ENCODE data around the gene CUEDC1. TPM values are rescaled to one million over a fixed set of nuclear protein-coding genes. Genes with fewer than 3 reads are reported as not detected.

Gene CUEDC1
- total and polyA plus RNA-seq, 9 of the 15 experiments (the other 6 are each of a cell fraction or from before 2014, with no cell fraction given): 0.20 to 4.1 (median 1.6) TPM; not detected in 1

DNA sequence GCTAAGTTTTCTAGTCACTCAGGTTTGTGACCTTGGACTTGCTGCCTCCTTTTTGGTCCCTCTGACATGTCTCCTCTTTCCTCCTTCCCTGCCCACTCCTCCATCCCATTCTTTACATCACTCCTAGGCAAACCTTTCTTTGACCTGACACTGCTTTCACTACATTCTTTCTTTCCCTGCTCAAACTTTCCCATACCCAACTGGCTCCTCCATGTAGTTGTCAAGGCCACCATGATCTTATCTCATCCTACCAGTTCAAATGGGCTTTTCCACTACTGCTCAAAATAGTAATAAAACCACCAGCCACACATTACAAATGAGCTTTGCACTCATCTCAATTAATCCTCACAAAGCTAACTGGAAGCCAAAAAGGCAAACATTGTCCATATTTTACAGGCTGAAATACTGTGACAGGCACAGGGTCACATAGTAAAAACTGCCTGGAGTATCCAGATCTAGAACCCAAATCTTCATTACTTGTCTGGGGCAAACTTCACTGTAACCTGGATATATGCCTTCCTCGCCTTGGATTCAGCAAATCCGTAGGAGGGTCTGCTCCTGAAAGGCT, 119.8 kb downstream of the CUEDC1 start (continued):
- TF ChIP-seq, protein P1, sequence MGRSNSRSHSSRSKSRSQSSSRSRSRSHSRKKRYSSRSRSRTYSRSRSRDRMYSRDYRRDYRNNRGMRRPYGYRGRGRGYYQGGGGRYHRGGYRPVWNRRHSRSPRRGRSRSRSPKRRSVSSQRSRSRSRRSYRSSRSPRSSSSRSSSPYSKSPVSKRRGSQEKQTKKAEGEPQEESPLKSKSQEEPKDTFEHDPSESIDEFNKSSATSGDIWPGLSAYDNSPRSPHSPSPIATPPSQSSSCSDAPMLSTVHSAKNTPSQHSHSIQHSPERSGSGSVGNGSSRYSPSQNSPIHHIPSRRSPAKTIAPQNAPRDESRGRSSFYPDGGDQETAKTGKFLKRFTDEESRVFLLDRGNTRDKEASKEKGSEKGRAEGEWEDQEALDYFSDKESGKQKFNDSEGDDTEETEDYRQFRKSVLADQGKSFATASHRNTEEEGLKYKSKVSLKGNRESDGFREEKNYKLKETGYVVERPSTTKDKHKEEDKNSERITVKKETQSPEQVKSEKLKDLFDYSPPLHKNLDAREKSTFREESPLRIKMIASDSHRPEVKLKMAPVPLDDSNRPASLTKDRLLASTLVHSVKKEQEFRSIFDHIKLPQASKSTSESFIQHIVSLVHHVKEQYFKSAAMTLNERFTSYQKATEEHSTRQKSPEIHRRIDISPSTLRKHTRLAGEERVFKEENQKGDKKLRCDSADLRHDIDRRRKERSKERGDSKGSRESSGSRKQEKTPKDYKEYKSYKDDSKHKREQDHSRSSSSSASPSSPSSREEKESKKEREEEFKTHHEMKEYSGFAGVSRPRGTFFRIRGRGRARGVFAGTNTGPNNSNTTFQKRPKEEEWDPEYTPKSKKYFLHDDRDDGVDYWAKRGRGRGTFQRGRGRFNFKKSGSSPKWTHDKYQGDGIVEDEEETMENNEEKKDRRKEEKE (IDR thresholded peaks at IDR 0.05; ENCODE audit: borderline replicate concordance in 1 of 2, control insufficient read depth in 1 of 2, low read depth in 2 of 2, low read length in 1 of 2): 0 out of 4 replicates have a peak, but pooled peaks of 1 of the 2 experiments have one; percentile 33
- no peak for TF ChIP-seq ZEB2 (IDR thresholded peaks at IDR 0.05)
- TF ChIP-seq L3MBTL2 (IDR thresholded peaks at IDR 0.05): no peak
- no peak for TF ChIP-seq ZKSCAN8 (CRISPR knock-in tag; IDR thresholded peaks at IDR 0.05)
- TF ChIP-seq RNF2 (IDR thresholded peaks at IDR 0.05): no peak

DNA sequence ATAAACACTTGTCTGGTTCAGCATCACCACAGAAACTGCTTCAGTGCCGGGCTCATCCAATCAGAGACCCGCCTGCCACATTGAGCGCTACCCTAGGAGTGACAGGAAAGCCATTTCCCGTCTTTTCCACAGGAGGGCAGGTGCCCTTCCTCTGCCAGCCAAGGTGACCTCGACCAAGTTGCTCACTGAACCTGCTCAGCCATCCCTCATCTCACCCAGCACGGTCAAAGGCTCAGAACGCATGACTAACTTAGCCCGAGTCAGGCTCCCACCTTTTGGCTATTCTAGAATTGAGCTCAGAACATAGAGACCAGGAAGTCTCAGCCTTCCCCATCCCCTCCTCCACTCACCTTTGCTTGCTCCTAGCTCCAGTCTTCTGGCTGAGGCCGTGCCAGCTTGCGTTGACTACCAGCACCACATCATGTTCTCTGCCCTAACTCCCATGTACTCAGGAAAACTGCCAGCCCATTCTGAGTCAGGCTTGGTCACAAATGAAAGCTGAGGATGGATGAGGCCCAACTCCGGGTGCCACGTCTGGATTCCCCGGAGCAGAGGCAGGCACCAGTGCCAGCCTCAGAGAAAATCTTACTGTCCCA, 121.0 kb downstream of the CUEDC1 start:
- ChIA-PET POLR2A (no interaction called here), CTCF (ENCODE audit: low intra/inter-chr PET ratio) (interaction anchor here (0.9 to 1.6 kb wide), 3 partner anchors 703 to 711 kb away, joined by 3 to 5 read pairs (median 4); no protein-coding TSS in a partner anchor)
- Histone ChIP-seq H3K9me3 (replicated peaks; ENCODE audit: control insufficient read depth, insufficient read depth, low read depth, low read length) (no peaks in the 10 kb centered on the region), H3K4me3 (no peak overlapping the region), H3K79me2 (ENCODE audit: control insufficient read depth, insufficient read depth, low read length) (no peaks in the 10 kb centered on the region), H3K4me2 (ENCODE audit: insufficient read depth, low read length) (no peak overlapping the region), H3K27me3 (ENCODE audit: control insufficient read depth in 2 of 2, insufficient read depth in 2 of 2, low read length in 2 of 2) (no peaks in the 10 kb centered on the region), H3K27ac (ENCODE audit: extremely low read depth, low read depth, low read length) (no peak overlapping the region), H3K4me1 (replicated peaks in 1 of 2; ENCODE audit: control insufficient read depth in 2 of 2, insufficient read depth in 2 of 2, low read length in 2 of 2) (0 out of 5 replicates have a peak, but pooled peaks cover 0 to 3% of the 10 kb centered on the region in 2 experiments), H3K36me3 (ENCODE audit: control insufficient read depth, insufficient read depth, low read length) (peaks cover 11% of the 10 kb centered on the region), H3K9me1 (ENCODE audit: control insufficient read depth, insufficient read depth, low read length) (peaks cover 3% of the 10 kb centered on the region), H4K20me1 (replicated peaks; ENCODE audit: control insufficient read depth, insufficient read depth, low read length) (0 out of 2 replicates have a peak, but pooled peaks cover 3% of the 10 kb centered on the region), H3K9ac (ENCODE audit: insufficient read depth in 1 of 2, low read depth in 2 of 2, low read length in 2 of 2) (no peak overlapping the region), H2AFZ (ENCODE audit: low read depth, low read length) (no peak overlapping the region)
- DNase-seq (ENCODE audit: extremely low read depth in 1 of 4, low spot score in 3 of 4): no peak
- no peak for FAIRE-seq
- in situ Hi-C loops (cut with MboI) (no loop called here), intact Hi-C loops (cut with micrococcal nuclease) (loop anchor here (5.0 kb wide), 2 partner anchors 237 to 702 kb away; no protein-coding TSS in a partner anchor)
- WGBS (ENCODE audit: insufficient coverage, low coverage, missing lambda C conversion rate): 47% methylated on average over 13 of the region's 13 CpGs
- TF ChIP-seq, protein P2, sequence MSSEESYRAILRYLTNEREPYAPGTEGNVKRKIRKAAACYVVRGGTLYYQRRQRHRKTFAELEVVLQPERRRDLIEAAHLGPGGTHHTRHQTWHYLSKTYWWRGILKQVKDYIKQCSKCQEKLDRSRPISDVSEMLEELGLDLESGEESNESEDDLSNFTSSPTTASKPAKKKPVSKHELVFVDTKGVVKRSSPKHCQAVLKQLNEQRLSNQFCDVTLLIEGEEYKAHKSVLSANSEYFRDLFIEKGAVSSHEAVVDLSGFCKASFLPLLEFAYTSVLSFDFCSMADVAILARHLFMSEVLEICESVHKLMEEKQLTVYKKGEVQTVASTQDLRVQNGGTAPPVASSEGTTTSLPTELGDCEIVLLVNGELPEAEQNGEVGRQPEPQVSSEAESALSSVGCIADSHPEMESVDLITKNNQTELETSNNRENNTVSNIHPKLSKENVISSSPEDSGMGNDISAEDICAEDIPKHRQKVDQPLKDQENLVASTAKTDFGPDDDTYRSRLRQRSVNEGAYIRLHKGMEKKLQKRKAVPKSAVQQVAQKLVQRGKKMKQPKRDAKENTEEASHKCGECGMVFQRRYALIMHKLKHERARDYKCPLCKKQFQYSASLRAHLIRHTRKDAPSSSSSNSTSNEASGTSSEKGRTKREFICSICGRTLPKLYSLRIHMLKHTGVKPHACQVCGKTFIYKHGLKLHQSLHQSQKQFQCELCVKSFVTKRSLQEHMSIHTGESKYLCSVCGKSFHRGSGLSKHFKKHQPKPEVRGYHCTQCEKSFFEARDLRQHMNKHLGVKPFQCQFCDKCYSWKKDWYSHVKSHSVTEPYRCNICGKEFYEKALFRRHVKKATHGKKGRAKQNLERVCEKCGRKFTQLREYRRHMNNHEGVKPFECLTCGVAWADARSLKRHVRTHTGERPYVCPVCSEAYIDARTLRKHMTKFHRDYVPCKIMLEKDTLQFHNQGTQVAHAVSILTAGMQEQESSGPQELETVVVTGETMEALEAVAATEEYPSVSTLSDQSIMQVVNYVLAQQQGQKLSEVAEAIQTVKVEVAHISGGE (CRISPR knock-in tag; IDR thresholded peaks at IDR 0.05): 0 out of 6 replicates have a peak, but pooled peaks of 1 of the 3 experiments have one; percentile 19
- TF ChIP-seq BCL6 (CRISPR knock-in tag; IDR thresholded peaks at IDR 0.05): no peak
- ATAC-seq: no peak
- no TSS peak for BruUV-seq (replicated peaks)
